Mesodermal cell (in vitro differentiated cells): ENCODE measurements around the gene GLS.

Experiments
- H3K27ac ChIP-seq: 2 replicates; pipeline ENCODE4 v1.7.0; 2013; ENCODE audit warnings: mild to moderate bottlenecking, low read depth, low read length, moderate library complexity; ENCODE audit not compliant: severe bottlenecking
- H3K36me3 ChIP-seq: 2 replicates; pipeline ENCODE4 v1.7.1; 2013; ENCODE audit warnings: mild to moderate bottlenecking, low read length, moderate library complexity; ENCODE audit not compliant: control insufficient read depth, insufficient read depth
- H3K4me1 ChIP-seq: one replicate; pipeline ENCODE4 v1.7.1; 2013; ENCODE audit warnings: mild to moderate bottlenecking, low read length; ENCODE audit not compliant: insufficient read depth, control insufficient read depth, poor library complexity, severe bottlenecking
- H3K4me3 ChIP-seq: 2 replicates; pipeline ENCODE4 v1.7.0; 2013; ENCODE audit warnings: low read length, control low read depth, mild to moderate bottlenecking; ENCODE audit not compliant: insufficient read depth, poor library complexity, severe bottlenecking; ENCODE audit errors: extremely low read depth
- H3K9me3 ChIP-seq: 2 replicates; pipeline ENCODE4 v1.7.1; 2013; ENCODE audit warnings: mild to moderate bottlenecking, low read length, moderate library complexity; ENCODE audit not compliant: control insufficient read depth
- whole genome bisulfite sequencing, 2 experiments: methylation state at CpG; one replicate each; pipeline ENCODE4 v1.1.5; 2013; ENCODE audit warnings: missing lambda C conversion rate in 2 of 2; ENCODE audit not compliant: insufficient coverage in 2 of 2; 5-methylcytosine and 5-hydroxymethylcytosine counted together

Gene GLS

DNA sequence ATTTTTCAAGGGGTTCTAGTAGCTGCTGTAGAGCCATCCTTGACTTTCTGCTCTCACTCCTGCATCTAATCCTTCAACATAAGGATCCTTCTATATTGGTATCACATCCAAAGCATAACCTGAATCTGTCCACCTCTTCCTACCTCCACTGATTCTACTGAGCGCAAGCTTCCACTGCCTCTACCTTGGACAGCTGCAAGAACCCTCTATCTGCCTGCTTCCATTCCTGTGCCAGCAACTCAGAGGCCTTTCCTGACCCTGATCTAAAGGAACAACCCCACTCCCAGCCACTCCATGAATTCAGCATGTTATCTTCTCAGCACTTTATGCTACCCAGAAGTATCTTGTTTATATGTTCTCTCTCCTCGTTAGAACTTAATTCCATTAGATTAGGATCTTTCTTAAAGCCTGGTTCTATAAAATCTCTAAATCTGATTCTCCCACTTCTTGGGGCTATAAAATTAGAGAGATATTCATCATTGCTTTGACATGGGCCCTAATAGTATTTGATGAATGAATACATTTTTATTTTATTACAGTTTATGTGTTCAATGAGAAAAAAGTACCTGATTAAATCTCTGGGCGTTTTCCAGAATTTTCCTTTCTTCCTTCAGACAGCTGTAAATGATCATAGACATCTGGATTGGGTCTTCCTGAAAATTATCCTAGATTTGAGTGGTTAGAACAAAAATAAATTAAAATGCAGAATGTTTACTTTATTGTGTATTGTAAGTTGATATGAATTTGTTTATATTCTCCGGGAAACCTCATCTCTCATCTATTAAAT lies 126.6 kb downstream of the GLS start:
- Histone ChIP-seq H3K9me3 (no peaks in the 10 kb centered on the region), H3K4me1 (no peaks in the 10 kb centered on the region), H3K27ac (no peak overlapping the region), H3K4me3 (no peak overlapping the region), H3K36me3 (peaks cover 56% of the 10 kb centered on the region)
- 90 to 100% methylated on average over 1 of the region's 4 CpGs for WGBS, 2 experiments

DNA sequence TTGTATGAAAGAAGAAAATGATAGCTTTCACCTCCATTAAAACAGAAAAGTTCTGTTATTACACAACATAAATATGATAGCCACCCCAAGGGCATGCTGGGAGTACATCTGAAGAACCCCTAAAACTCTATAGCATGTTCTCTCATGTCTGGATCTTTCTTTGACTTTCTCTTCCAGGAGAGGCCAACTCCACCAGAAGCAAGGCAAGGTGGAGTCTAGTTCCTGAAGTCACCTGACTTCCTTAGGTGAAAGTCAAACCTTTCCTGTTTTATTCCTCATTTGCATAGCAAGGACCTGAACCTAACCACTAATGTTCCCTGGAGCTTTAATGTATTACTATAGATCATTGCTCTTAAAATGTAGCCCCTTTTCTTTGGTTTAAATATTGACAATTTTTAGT lies 127.7 kb downstream of the GLS start:
- Histone ChIP-seq H3K36me3 (peaks cover 48% of the 10 kb centered on the region), H3K9me3 (no peaks in the 10 kb centered on the region), H3K4me1 (no peaks in the 10 kb centered on the region), H3K4me3 (no peak overlapping the region), H3K27ac (no peak overlapping the region)

DNA sequence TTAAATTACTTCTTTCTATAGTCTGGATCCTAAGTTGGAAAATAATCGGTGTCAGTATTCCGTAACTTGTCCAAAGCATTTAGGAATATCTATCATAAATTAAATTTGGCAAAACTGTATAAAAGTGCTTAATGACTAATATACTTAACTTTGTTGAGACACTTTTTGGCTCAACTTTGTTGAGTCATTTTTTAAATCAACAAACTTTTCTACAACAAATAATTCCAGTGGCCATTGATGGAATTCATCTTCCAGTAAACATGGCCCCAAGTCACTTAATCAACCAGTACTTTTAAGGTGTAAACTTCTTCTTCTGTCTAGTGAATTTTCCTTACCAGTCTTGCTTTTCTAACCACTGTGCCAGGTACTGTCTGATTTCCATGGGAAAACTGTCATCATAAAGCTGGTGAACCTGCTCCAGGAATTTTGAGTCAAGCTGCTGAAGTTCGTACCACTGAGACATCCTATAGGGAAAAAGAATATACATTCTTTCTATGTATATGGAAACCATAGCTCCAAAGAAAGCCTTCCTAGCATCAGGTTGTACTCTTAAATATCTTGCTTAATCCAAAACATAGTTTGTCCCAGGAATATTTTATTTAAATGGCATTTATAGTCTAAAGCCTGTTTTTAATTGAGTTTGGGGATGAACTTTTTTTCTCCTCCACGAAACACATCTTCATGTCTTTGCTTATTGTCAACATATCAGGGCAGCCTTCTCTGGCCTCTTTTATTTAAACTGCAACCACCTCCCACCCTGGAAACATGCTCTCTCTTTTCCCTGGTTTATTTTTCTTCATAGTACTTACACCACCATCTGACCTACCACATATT lies 129.1 kb downstream of the GLS start:
- Histone ChIP-seq H3K4me3 (no peak overlapping the region), H3K9me3 (no peaks in the 10 kb centered on the region), H3K36me3 (peaks cover 34% of the 10 kb centered on the region), H3K27ac (no peak overlapping the region), H3K4me1 (peaks cover 4% of the 10 kb centered on the region)
- WGBS, 2 experiments, result 100% methylated on average over 1 of the region's 4 CpGs; no CpG with 5 or more reads in 1 of the 2 experiments

DNA sequence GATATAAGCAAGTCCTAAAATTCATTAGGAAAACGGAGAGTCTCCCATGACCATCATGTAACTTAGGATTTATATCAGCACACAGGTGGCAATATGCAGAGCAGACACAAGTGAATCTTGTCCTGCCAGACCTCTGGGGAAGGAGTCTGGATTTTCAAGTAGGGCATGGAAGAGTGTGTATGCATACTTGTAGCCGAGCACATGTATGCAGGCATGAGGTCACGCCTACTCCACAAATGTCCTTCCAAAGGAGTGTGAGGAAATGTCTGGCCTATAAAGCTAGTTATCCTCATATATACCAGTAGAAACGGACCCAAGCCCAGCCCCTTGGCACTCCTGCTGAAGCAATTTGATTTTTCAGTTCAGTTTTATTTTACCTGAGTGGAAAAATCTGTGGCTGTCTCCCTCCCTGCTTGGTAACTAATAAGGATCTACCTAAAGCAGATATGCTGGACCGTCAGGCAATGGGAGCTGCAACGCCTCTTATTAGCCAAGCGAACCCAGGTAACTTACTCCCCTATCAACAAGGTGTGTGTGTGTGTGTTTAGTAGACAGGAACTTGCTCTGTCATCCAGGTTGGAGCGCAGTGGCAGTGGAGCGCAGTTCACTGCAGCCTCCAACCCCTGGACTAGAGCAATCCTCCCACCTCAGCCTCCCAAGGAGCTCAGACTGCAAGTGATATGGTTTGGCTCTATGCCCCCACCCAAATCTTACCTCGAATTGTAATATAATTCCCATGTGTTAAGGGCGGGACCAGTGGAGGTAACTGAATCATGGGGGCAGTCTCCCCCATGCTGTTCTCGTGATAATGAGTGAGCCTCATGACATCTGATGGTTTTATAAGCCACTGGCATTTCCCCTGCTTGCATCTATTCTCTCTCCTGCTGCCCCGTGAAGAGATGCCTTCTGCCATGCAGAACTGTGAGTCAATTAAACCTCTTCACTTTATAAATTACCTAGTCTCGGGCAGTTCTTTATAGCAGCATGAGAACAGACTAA lies 130.6 kb downstream of the GLS start:
- Histone ChIP-seq H3K27ac (no peak overlapping the region), H3K36me3 (peaks cover 23% of the 10 kb centered on the region), H3K9me3 (no peaks in the 10 kb centered on the region), H3K4me1 (peaks cover 5% of the 10 kb centered on the region), H3K4me3 (no peak overlapping the region)
- WGBS, 2 experiments, result 88 to 94% methylated on average over 4 to 8 of the region's 14 CpGs

DNA sequence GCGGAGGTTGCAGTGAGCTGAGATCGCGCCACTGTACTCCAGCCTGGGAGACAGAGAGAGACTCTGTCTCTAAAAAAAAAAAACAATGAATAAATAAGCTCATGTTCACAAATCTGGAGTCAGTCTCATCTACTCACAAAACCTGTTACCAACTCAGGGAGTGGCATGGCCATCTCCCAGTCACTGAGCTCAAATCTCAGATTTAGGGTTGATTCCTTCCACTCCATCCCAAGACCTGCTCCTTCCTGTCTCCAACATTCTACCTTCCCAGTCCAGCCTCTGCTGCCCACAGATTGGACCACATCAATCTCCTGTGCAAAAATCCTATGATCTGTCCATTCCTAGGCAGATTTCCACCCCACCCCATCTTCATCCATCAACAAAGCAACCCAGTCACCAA lies 131.7 kb downstream of the GLS start:
- Histone ChIP-seq H3K27ac (no peak overlapping the region), H3K4me1 (peaks cover 5% of the 10 kb centered on the region), H3K4me3 (no peak overlapping the region), H3K36me3 (peaks cover 12% of the 10 kb centered on the region), H3K9me3 (no peaks in the 10 kb centered on the region)
- WGBS, 2 experiments, result 100% methylated on average over 1 to 2 of the region's 3 CpGs

DNA sequence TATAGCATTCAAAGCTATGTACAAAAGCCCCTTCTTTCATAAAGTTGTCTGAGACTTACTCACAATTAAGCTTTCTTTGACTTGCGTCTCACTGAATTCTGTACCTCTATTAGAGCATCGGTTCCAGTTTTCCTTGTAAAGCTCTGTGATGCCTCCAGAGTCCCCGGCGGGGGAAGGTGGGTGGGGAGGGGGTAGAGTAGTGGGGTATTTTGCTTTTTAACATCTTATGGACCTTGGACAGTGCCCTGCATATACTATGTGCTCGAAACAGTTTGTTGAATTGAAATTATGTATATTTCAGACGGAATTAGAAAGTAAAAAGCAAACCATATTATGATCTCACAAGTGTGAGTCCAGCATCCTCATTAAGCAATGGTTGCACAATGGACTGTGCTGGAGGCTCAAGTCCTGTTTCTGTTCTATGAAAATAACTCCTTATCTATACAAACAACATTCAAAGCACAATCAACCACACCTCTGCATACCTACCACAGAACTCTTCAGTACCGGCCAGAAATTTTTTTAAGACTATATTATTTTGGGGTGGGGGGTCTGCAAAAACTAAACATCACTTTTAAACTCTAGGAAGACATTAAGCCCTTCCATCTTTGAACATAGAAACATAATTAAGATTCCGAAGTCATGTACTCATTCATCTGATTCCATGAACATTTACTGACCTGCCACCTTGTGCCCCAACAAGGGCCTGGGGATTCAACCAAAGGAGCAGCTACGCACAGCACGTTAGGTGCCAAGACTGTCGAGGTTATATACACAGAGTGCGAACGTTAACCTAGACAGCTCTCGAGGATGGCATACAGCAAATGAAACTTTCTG lies 132.4 kb downstream of the GLS start:
- H3K36me3 ChIP-seq, result peaks cover 9% of the 10 kb centered on the region
- peaks cover 5% of the 10 kb centered on the region for H3K4me1 ChIP-seq
- WGBS, 2 experiments, result 30 to 46% methylated on average over 7 to 11 of the region's 14 CpGs
- H3K4me3 ChIP-seq, result peak overlapping the region; percentile 72
- H3K9me3 ChIP-seq, result no peaks in the 10 kb centered on the region
- no peak overlapping the region for H3K27ac ChIP-seq

DNA sequence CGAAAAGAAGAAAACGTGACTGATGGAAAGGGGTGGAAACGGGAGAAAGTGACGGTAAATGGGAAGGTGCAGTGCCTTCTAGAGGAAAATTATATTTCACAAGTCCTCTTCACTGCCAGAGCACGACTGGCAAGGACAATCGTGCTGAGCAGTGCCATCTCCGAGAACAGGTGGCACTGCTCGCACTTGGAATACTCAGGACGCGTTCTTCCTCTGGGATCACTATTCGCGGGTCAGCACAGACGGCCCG lies 133.0 kb downstream of the GLS start:
- Histone ChIP-seq H3K36me3 (peaks cover 6% of the 10 kb centered on the region), H3K4me1 (peaks cover 5% of the 10 kb centered on the region), H3K9me3 (no peaks in the 10 kb centered on the region), H3K4me3 (peak overlapping the region; percentile 72), H3K27ac (peak overlapping the region; percentile 92)
- WGBS, 2 experiments, result 0% methylated on average over 12 to 13 of the region's 14 CpGs

DNA sequence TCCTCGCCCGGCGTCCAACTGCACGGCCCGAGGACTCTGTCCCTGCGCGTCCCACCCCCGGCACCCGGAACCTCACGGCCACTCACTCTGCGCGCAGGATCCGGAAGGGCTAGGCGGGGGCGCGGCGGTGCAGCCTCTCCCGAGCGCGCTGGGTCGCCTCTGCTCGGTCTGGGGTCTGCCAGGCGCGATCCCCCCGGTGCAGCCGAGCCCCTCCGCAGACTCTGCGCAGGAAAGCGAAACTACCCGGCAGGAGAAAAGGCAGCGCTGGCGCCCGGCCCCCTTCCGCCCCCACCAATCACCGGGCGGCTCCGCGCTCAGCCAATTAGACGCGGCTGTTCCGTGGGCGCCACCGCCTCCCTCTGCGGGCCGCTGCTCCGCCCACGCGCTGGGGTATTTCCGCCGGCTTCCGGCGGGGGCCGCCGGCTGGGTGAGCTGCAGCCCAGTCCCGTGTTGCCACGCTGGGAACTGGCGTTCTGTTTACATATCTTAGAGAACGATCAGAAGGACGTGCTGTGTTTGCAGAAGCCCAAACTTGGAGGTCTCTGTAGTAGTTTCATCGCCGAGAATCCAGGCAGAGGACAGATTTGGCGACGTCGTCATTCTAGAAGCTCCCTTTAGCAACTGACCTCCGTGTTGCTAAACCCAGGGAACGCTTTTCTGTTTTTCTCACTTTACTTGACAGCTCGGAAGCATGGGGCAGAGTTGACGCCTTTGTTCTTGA lies 133.5 kb downstream of the GLS start, which contains the start of gene STAT1:
Gene STAT1, minus strand, starts transcription at position 240 of the 721 bp plus-strand sequence. CDS start 4,168 bp downstream, outside the sequence.
- Histone ChIP-seq H3K4me3 (peak within 1 kb of the TSS; percentile 72), H3K9me3 (no peaks in the 10 kb centered on the region), H3K27ac (peak within 1 kb of the TSS; percentile 92), H3K36me3 (peaks cover 6% of the 10 kb centered on the region), H3K4me1 (peaks cover 5% of the 10 kb centered on the region)
- 2 to 4% methylated on average over 45 to 49 of the region's 68 CpGs for WGBS, 2 experiments

DNA sequence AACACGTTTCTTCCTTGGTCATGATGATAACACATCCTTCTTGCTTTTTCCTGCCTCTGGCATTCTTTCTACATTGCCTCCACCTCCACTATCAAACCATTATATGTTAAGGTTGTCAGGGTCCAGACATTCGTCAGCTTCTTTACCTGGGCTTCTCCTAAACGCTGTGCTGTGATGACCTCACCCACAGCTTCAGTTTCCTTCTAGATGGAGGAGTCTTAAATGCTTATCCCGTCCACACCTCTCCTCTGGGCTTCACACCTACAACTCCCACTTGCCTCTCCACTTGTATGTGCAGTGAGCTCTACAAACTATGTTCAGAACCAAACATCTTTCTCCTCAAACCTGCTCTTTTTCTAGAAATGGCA lies 134.0 kb downstream of the GLS start:
- H3K4me1 ChIP-seq, result peaks cover 5% of the 10 kb centered on the region
- H3K4me3 ChIP-seq, result peak overlapping the region; percentile 72
- 45 to 61% methylated on average over 2 to 4 of the region's 4 CpGs for WGBS, 2 experiments
- peaks cover 6% of the 10 kb centered on the region for H3K36me3 ChIP-seq
- peak overlapping the region; percentile 92 for H3K27ac ChIP-seq
- H3K9me3 ChIP-seq, result no peaks in the 10 kb centered on the region
